Upper lobe of right lung (tissue), 1 donor: ENCODE measurements around the gene ZNF628. TPM values are rescaled to one million over a fixed set of nuclear protein-coding genes. Genes with fewer than 3 reads are reported as not detected.

Experiments used
- ATAC-seq: fragments of 200-7000 bp; cut with Tn5 transposase; one replicate; pipeline ENCODE4 v1.9.1; 2020; ENCODE audit warnings: mild to moderate bottlenecking, moderate library complexity
- DNase-seq: peaks from one replicate; pipeline ENCODE4 v3.0.0-alpha.2; 2020
- H3K27ac ChIP-seq: fragments of 200-600 bp; one replicate; pipeline ENCODE4 v1.8.0; 2022
- H3K27me3 ChIP-seq: fragments of 200-600 bp; one replicate; pipeline ENCODE4 v1.8.0; 2022; ENCODE audit warnings: mild to moderate bottlenecking
- H3K36me3 ChIP-seq: fragments of 200-600 bp; one replicate; pipeline ENCODE4 v1.8.0; 2022
- H3K4me1 ChIP-seq: fragments of 200-600 bp; one replicate; pipeline ENCODE4 v1.8.0; 2022
- H3K4me3 ChIP-seq: fragments of 200-600 bp; one replicate; pipeline ENCODE4 v1.8.0; 2022; ENCODE audit warnings: mild to moderate bottlenecking
- H3K9me3 ChIP-seq: fragments of 200-600 bp; one replicate; pipeline ENCODE4 v1.8.0; 2022
- CTCF ChIP-seq: fragments of 200-600 bp; IDR thresholded peaks from one replicate; pipeline ENCODE4 v1.8.0; 2022; ENCODE audit warnings: antibody characterized with exemption
- intact Hi-C: fragments of 100-400 bp; cut with DNase I; formaldehyde crosslinking; loops from one replicate; pipeline ENCODE4 v1.11.0; 2022
- total RNA-seq: library from RNA; stranded (reverse); fragmentation: NEBNext Ultra II Directional; extraction: Animal tissue kit (Norgen Biotek cat#: 25700); gene quantifications from one replicate; pipeline ENCODE4 v1.2.1, GENCODE V29; 2021
- donor health status: DM: no; HTN: yes; CAD: no; lungs with severe emphysema.

ZNF628 gene
- total RNA-seq, 1 donor from 2014 or later = 10.2 TPM

- no peaks in the 10 kb centered on the region for H3K36me3 ChIP-seq
Measured at GRCh38 chr19:55503502-55504251, 27.3 kb downstream of the ZNF628 start.

GRCh38 chr19:55504252-55504603 is 27.8 kb downstream of the ZNF628 start:
- Histone ChIP-seq H3K9me3 (no peaks in the 10 kb centered on the region), H3K4me1 (no peaks in the 10 kb centered on the region), H3K4me3 (peak overlapping the region; percentile 59), H3K36me3 (no peaks in the 10 kb centered on the region), H3K27me3 (no peaks in the 10 kb centered on the region), H3K27ac (peak overlapping the region; percentile 65)
- TF ChIP-seq CTCF = no peak
- ATAC-seq (no peak), DNase-seq (no peak)
- intact Hi-C loops = loop anchor here (5.0 kb wide), 1 partner anchor 362 kb away; no protein-coding TSS in a partner anchor

More at GRCh38 chr19:55503502-55504251, 27.3 kb downstream of the ZNF628 start:
- ATAC-seq (peak; percentile 97), DNase-seq (peak; percentile 97)
- peak; percentile 100 for TF ChIP-seq CTCF
- H3K27ac ChIP-seq = peak overlapping the region; percentile 65
- no peaks in the 10 kb centered on the region for H3K27me3 ChIP-seq
- intact Hi-C loops = loop anchor here (5.0 kb wide), 1 partner anchor 361 kb away; no protein-coding TSS in a partner anchor
- H3K9me3 ChIP-seq = no peaks in the 10 kb centered on the region
- H3K4me3 ChIP-seq = peak overlapping the region; percentile 59
- no peaks in the 10 kb centered on the region for H3K4me1 ChIP-seq

GRCh38 chr19:55504981-55505380 is 28.6 kb downstream of the ZNF628 start:
- Histone ChIP-seq H3K27me3 (no peaks in the 10 kb centered on the region), H3K4me1 (no peaks in the 10 kb centered on the region), H3K4me3 (no peak overlapping the region), H3K27ac (no peak overlapping the region), H3K9me3 (no peaks in the 10 kb centered on the region), H3K36me3 (no peaks in the 10 kb centered on the region)
- no peak for TF ChIP-seq CTCF
- DNase-seq (no peak), ATAC-seq (no peak)
- intact Hi-C loops = loop anchor here (5.0 kb wide), 1 partner anchor 363 kb away; no protein-coding TSS in a partner anchor

- no peak overlapping the region for H3K4me3 ChIP-seq
- no peaks in the 10 kb centered on the region for H3K9me3 ChIP-seq
- intact Hi-C loops = no loop called here
- H3K27ac ChIP-seq = no peak overlapping the region
- no peak for DNase-seq
- H3K4me1 ChIP-seq = no peaks in the 10 kb centered on the region
- ATAC-seq = no peak
- peaks cover 7% of the 10 kb centered on the region for H3K27me3 ChIP-seq
- no peaks in the 10 kb centered on the region for H3K36me3 ChIP-seq
- TF ChIP-seq CTCF = no peak
Measured at GRCh38 chr19:55508120-55508519, 31.7 kb downstream of the ZNF628 start.

GRCh38 chr19:55516878-55517620 is 40.6 kb downstream of the ZNF628 start:
- ATAC-seq = peak; percentile 100
- DNase-seq = peak; percentile 95
- peak; percentile 73 for TF ChIP-seq CTCF
- H3K4me3 ChIP-seq = peak overlapping the region; percentile 59
- H3K27ac ChIP-seq = peak overlapping the region; percentile 92
- no peaks in the 10 kb centered on the region for H3K36me3 ChIP-seq
- peaks cover 4% of the 10 kb centered on the region for H3K27me3 ChIP-seq
- intact Hi-C loops = no loop called here
- no peaks in the 10 kb centered on the region for H3K9me3 ChIP-seq
- H3K4me1 ChIP-seq = no peaks in the 10 kb centered on the region
